DND-41 (cell line): ENCODE data around the gene KCNJ11.

Experiments
- ATAC-seq: fragments of 200-7000 bp; cut with Tn5 transposase; 3 replicates; pipeline ENCODE4 v1.9.1; 2021; ENCODE audit warnings: low read depth; ENCODE audit not compliant: insufficient read depth
- DNase-seq: peaks from one replicate; pipeline ENCODE4 v3.0.0-alpha.2; 2020
- H2AFZ ChIP-seq: 2 replicates; pipeline ENCODE4 v1.6.0; 2012; ENCODE audit warnings: low read depth, low read length
- H3K27ac ChIP-seq: 2 replicates; pipeline ENCODE4 v1.5.1; 2012; ENCODE audit warnings: low read length, inconsistent platforms
- H3K27me3 ChIP-seq: fragments of 200-600 bp; sonication (generic); 2 replicates; pipeline ENCODE4 v1.6.0; 2012; ENCODE audit warnings: low read length, mild to moderate bottlenecking, inconsistent platforms; ENCODE audit not compliant: insufficient read depth, poor library complexity
- H3K36me3 ChIP-seq: 2 replicates; pipeline ENCODE4 v1.5.1; 2012; ENCODE audit warnings: low read length, inconsistent platforms; ENCODE audit not compliant: insufficient read depth
- H3K4me1 ChIP-seq: 2 replicates; pipeline ENCODE4 v1.5.1; 2012; ENCODE audit warnings: mild to moderate bottlenecking, low read length; ENCODE audit not compliant: insufficient read depth
- H3K4me2 ChIP-seq: 2 replicates; pipeline ENCODE4 v1.6.0; 2012; ENCODE audit warnings: mild to moderate bottlenecking, moderate library complexity, low read length, inconsistent platforms; ENCODE audit not compliant: insufficient read depth
- H3K4me3 ChIP-seq, 2 experiments: fragments of 200-600 bp in 1 of 2; shearing (Covaris generic) in 1 of 2; 2 replicates each; pipeline ENCODE4 v1.5.1; 2012 to 2016; ENCODE audit warnings: inconsistent platforms in 2 of 2, low read length in 2 of 2, mild to moderate bottlenecking in 2 of 2, low read depth in 1 of 2, moderate library complexity in 1 of 2
- H3K79me2 ChIP-seq: 2 replicates; pipeline ENCODE4 v1.6.0; 2012; ENCODE audit warnings: low read length, inconsistent platforms; ENCODE audit not compliant: insufficient read depth
- H3K9ac ChIP-seq: 2 replicates; pipeline ENCODE4 v1.6.0; 2012; ENCODE audit warnings: low read depth, mild to moderate bottlenecking, inconsistent platforms, low read length, moderate library complexity
- H3K9me3 ChIP-seq: 2 replicates; pipeline ENCODE4 v1.5.1; 2012; ENCODE audit warnings: low read length, moderate library complexity, mild to moderate bottlenecking, inconsistent platforms; ENCODE audit not compliant: insufficient read depth, severe bottlenecking
- H4K20me1 ChIP-seq: 2 replicates; pipeline ENCODE4 v1.6.0; 2012; ENCODE audit warnings: low read length; ENCODE audit not compliant: insufficient read depth
- CTCF ChIP-seq: IDR thresholded peaks from 2 replicates; pipeline ENCODE4 v1.5.1; 2012; ENCODE audit warnings: borderline replicate concordance, low read length, moderate library complexity, mild to moderate bottlenecking; ENCODE audit not compliant: poor library complexity, severe bottlenecking; ENCODE audit errors: extremely low read depth
- EZH2 ChIP-seq: IDR thresholded peaks from 3 replicates; pipeline ENCODE4 v1.6.1; 2012; ENCODE audit warnings: borderline replicate concordance, low read depth, mild to moderate bottlenecking, moderate library complexity, low read length, inconsistent platforms; ENCODE audit not compliant: severe bottlenecking

KCNJ11 gene

DNA sequence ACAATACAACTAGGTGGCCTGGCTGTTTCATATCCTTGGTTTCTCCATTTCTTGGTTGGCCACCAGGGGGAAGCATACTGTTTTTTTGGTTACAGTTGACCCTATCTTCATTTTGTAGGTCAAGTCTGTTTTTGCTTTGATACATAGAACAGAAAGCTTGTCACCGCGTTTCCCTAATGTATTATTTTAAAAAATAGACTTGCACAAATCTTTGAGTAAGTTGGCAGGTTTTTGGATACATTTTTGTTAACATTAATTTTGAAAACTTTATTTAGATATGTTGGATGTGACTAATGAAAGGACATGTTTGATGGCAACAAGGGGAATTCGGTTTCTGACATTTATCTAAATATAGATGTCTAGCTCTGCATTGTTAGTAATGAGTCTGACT is 33.9 kb downstream of the KCNJ11 start:
- H3K9ac ChIP-seq, result no peak overlapping the region
- peaks cover 42% of the 10 kb centered on the region for H3K4me1 ChIP-seq
- peaks cover 21% of the 10 kb centered on the region for H3K27me3 ChIP-seq
- H4K20me1 ChIP-seq, result no peaks in the 10 kb centered on the region
- ATAC-seq, result peak; percentile 42; the same call in 2 of the 3 replicates
- no peaks in the 10 kb centered on the region for H3K9me3 ChIP-seq
- DNase-seq, result peak; percentile 80
- peaks cover 16% of the 10 kb centered on the region; the same call in 1 of the 2 replicates for H3K36me3 ChIP-seq
- no peak overlapping the region for H3K27ac ChIP-seq
- H3K4me3 ChIP-seq, result no peak overlapping the region
- no peaks in the 10 kb centered on the region for H3K79me2 ChIP-seq
- no peak overlapping the region for H2AFZ ChIP-seq
- no peak for TF ChIP-seq EZH2
- peak; percentile 78 for TF ChIP-seq CTCF
- peak overlapping the region; percentile 89; the same call in 1 of the 2 replicates for H3K4me2 ChIP-seq

DNA sequence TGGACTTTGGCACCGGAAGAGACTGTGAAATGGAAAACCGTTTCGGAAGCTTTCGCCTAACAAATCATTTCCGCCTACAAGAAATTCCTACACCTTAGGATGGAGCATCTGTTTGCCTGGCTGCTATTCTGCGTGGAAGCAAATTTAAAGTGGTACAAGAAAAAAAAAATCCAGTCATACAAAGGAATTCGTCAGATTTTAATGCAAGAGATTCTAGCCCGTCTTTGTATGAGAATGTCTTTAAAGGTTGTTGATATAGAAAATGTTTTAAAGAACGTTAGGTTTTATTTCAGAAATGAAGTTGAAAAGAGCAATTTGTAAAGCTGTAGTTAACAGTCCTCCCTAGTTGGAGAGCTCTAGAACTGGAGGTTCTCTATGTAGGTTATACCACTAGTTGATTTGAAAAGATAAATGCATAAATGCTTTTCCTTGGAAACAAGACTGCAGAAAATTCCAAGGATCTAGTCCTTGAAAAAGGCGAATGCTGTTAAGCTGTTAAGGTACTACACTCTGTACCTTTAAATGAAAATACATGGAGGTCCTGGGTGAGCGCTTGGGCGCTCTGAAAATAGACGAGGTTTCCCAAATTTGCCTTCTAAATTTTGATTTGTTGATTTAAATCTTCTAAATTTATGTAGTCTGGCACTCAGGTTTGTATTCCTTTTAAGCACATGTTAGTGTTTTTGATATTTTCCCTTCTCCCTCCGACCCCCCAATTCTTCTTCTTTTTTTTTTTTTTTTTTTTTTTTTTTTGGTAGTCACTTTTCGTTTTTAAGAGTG is 34.4 kb downstream of the KCNJ11 start:
- no peaks in the 10 kb centered on the region for H3K79me2 ChIP-seq
- no peaks in the 10 kb centered on the region for H4K20me1 ChIP-seq
- H3K36me3 ChIP-seq, result peaks cover 19% of the 10 kb centered on the region; the same call in 1 of the 2 replicates
- no peaks in the 10 kb centered on the region for H3K9me3 ChIP-seq
- peak overlapping the region; percentile 38 to 62; a peak in 3 of 4 replicates for H3K4me3 ChIP-seq
- peak overlapping the region; percentile 89 for H3K4me2 ChIP-seq
- peak overlapping the region; percentile 40; the same call in 1 of the 2 replicates for H3K27ac ChIP-seq
- peak overlapping the region; percentile 60 for H2AFZ ChIP-seq
- ATAC-seq (no peak), DNase-seq (no peak)
- no peak for TF ChIP-seq EZH2
- TF ChIP-seq CTCF, result no peak
- peaks cover 42% of the 10 kb centered on the region for H3K4me1 ChIP-seq
- H3K9ac ChIP-seq, result peak overlapping the region; percentile 54
- H3K27me3 ChIP-seq, result peaks cover 21% of the 10 kb centered on the region

DNA sequence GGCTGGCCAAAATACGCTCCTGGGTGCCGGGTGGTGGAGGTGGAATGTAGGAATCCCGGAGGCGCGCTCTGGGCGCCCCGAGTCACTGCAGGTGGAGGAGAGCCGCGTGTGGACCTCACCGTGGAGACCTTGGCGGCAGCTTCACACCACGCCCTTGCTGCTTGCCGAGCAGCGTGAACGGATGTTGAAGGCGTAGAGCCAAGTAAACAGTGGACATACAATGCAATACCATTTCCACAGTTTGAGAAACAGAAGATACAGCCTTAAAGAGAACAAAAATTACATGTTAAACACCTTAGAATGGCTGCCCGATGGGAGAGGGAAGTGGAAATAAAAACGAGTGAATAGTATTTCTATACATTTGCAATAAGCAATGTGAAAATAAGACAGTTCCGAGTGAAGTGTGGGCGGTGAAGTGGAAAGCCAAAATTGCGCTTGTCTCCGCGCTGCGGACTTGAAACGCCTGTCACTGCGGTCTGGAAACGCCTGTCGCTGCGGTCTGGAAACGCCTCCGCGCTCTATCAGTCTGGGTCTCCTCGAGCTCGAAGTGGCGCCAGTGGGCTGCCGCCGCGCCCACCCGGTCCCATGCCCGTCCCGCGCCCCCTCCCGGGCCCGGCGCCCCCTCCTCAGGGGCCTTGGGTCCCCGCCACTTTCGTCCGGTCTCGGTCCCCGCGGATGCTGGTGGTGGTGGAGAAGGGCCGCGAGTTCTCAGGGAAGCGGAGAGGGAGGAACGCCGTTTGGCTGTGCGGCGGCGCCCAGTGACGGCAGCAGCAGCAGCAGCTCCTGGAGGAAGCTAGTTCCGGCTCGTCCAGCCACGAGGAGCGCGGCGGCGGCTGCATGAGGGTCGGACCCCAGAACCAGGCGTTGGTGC is 35.3 kb downstream of the KCNJ11 start:
- no peaks in the 10 kb centered on the region for H3K79me2 ChIP-seq
- peak; percentile 54 for ATAC-seq
- H2AFZ ChIP-seq, result peak overlapping the region; percentile 60
- H3K4me1 ChIP-seq, result peaks cover 42% of the 10 kb centered on the region
- H3K4me3 ChIP-seq, result peak overlapping the region; percentile 38 to 62; a peak in 3 of 4 replicates
- no peak for TF ChIP-seq CTCF
- peak; percentile 66 for TF ChIP-seq EZH2
- peak overlapping the region; percentile 89 for H3K4me2 ChIP-seq
- DNase-seq, result peak; percentile 63
- peaks cover 21% of the 10 kb centered on the region for H3K27me3 ChIP-seq
- peak overlapping the region; percentile 40 for H3K27ac ChIP-seq
- peak overlapping the region; percentile 54 for H3K9ac ChIP-seq
- no peaks in the 10 kb centered on the region for H3K9me3 ChIP-seq
- H4K20me1 ChIP-seq, result no peaks in the 10 kb centered on the region
- peaks cover 19% of the 10 kb centered on the region; the same call in 1 of the 2 replicates for H3K36me3 ChIP-seq
